Measurements from ENCODE around the gene RALGPS1.

Gene RALGPS1

DNA sequence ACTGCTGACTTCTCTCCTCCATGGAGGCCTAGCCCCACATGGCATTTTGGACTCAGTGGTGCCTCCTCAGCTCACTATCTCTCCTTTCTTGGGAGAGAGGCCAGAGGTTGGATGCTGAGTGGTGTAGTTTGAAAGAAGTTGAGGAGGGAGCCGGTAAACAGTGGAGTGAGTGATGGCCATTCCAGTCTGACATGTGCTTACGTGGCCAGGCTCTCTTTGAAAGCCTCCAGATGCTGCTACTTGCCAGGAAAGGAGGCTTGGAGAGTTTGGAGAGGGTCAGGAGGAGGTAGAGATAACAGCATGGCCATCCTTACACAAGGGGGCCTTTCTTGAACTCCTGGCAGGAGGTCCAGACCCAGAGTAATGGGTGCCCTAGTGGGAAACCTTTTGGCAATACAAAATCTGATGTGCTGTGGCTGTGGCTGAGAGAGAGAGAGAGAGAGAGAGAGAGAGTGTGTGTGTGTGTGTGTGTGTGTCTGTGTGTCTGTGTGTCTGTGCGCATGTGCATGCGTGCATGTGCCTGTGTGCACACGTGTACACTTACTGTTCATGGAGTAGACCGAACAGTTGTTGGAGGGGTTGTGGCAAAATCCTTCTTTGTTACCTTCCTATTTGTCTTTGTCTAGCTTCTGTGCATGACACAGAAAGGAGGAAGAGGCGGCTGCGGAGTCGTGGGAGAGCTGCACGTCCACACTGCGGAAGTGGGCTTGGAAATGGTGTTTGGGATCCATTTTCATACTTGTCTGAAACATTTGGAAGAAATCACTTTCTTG, 37.8 kb downstream of the RALGPS1 start:
- Histone ChIP-seq H3K9me3 (ENCODE audit: control insufficient read depth, insufficient read depth, low read length) (no peaks in the 10 kb centered on the region), H4K20me1 (ENCODE audit: control insufficient read depth, insufficient read depth, low read depth, low read length) (no peaks in the 10 kb centered on the region; the same call in 1 of the 2 replicates), H3K9me2 (replicated peaks; ENCODE audit: control insufficient read depth, low read length) (no peaks in the 10 kb centered on the region), H3K27ac (ENCODE audit: low read depth, low read length) (no peak overlapping the region), H3K36me3 (ENCODE audit: control insufficient read depth, low read length) (no peaks in the 10 kb centered on the region), H3K4me1 (ENCODE audit: control insufficient read depth, low read length) (no peaks in the 10 kb centered on the region), H3F3A (ENCODE audit: control insufficient read depth, insufficient read depth) (no peaks in the 10 kb centered on the region), H3K27me3 (ENCODE audit: control insufficient read depth, low read length) (no peaks in the 10 kb centered on the region), H3K4me2 (ENCODE audit: low read length) (no peak overlapping the region), H3K4me3 (ENCODE audit: low read length) (no peak overlapping the region), H3K79me2 (ENCODE audit: control insufficient read depth, low read length) (no peaks in the 10 kb centered on the region)
- TF ChIP-seq EZH2phosphoT487 (IDR thresholded peaks at IDR 0.05; ENCODE audit: borderline replicate concordance, low read length): no peak
- TF ChIP-seq, protein P1, sequence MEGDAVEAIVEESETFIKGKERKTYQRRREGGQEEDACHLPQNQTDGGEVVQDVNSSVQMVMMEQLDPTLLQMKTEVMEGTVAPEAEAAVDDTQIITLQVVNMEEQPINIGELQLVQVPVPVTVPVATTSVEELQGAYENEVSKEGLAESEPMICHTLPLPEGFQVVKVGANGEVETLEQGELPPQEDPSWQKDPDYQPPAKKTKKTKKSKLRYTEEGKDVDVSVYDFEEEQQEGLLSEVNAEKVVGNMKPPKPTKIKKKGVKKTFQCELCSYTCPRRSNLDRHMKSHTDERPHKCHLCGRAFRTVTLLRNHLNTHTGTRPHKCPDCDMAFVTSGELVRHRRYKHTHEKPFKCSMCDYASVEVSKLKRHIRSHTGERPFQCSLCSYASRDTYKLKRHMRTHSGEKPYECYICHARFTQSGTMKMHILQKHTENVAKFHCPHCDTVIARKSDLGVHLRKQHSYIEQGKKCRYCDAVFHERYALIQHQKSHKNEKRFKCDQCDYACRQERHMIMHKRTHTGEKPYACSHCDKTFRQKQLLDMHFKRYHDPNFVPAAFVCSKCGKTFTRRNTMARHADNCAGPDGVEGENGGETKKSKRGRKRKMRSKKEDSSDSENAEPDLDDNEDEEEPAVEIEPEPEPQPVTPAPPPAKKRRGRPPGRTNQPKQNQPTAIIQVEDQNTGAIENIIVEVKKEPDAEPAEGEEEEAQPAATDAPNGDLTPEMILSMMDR (IDR thresholded peaks at IDR 0.05; ENCODE audit: low read depth, low read length, poor library complexity, severe bottlenecking): no peak

DNA sequence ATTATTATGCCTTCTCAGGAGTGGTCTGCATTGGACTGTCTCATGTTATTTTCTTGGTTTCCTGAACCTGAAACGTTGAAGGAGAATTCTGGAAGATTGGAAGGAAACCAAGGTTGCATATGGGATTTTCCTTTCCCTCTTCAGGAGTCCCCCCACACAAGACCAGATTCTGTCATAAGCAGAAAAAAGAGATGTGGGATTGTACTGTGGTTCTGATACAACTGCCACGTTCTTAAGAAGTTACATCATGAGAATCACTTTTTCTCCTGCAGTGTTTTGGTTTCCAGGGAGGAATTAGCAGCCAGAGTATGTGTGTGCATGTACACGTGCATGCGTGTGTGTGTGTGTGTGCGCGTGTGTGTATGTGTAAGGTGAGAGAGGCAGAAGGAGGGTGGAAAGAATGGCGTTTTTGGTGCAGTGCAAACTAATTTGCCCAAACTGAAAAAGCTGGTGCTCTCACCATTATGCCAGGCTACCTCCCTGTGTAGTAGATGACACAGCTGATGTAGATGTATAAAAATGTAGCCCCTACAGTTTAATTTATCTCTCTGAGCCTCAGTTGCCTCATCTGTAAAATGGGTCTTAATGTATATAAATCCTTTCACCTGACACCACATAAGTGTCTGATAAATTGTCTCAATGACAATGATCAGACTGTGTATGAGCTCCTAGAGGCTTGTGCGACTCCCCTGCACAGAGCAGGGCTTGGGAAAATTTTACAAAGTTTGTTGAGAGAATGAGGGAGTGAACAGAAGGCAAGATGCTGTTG, 38.6 kb downstream of the RALGPS1 start:
- no peaks in the 10 kb centered on the region; the same call in 1 of the 2 replicates for H4K20me1 ChIP-seq (ENCODE audit: control insufficient read depth, insufficient read depth, low read depth, low read length)
- no peaks in the 10 kb centered on the region for H3K79me2 ChIP-seq (ENCODE audit: control insufficient read depth, low read length)
- no peaks in the 10 kb centered on the region for H3K27me3 ChIP-seq (ENCODE audit: control insufficient read depth, low read length)
- no peaks in the 10 kb centered on the region for H3F3A ChIP-seq (ENCODE audit: control insufficient read depth, insufficient read depth)
- no peak overlapping the region for H3K4me2 ChIP-seq (ENCODE audit: low read length)
- H3K9me3 ChIP-seq (ENCODE audit: control insufficient read depth, insufficient read depth, low read length): no peaks in the 10 kb centered on the region
- no peaks in the 10 kb centered on the region for H3K36me3 ChIP-seq (ENCODE audit: control insufficient read depth, low read length)
- no peak overlapping the region for H3K4me3 ChIP-seq (ENCODE audit: low read length)
- H3K9me2 ChIP-seq (replicated peaks; ENCODE audit: control insufficient read depth, low read length): no peaks in the 10 kb centered on the region
- no peak overlapping the region for H3K27ac ChIP-seq (ENCODE audit: low read depth, low read length)
- H3K4me1 ChIP-seq (ENCODE audit: control insufficient read depth, low read length): no peaks in the 10 kb centered on the region
- no peak for TF ChIP-seq EZH2phosphoT487 (IDR thresholded peaks at IDR 0.05; ENCODE audit: borderline replicate concordance, low read length)
- TF ChIP-seq, protein P1 (IDR thresholded peaks at IDR 0.05; ENCODE audit: low read depth, low read length, poor library complexity, severe bottlenecking): no peak

DNA sequence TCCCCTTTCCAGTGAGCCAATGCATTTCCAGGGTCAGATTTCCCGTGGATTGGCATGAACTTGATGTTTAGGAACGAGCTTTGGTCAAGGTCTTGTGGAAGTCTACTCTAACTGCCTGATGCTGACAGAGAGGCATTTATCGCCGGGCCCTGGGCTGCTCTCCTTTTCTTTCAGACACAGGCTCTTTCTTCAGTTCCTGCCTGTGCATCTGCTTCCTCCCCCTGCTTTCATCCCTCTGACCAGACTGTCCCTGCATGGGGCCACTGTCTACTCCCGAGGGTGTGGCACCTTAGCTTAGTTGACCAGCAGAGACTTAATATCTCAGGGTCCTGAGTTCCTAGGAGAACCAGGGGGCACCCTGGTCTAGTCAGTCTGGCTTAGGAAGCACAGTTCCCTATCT, 41.2 kb downstream of the RALGPS1 start:
- no peak for TF ChIP-seq EZH2phosphoT487 (IDR thresholded peaks at IDR 0.05; ENCODE audit: borderline replicate concordance, low read length)
- TF ChIP-seq, protein P1 (IDR thresholded peaks at IDR 0.05; ENCODE audit: low read depth, low read length, poor library complexity, severe bottlenecking): no peak
- Histone ChIP-seq H3K27me3 (ENCODE audit: control insufficient read depth, low read length) (no peaks in the 10 kb centered on the region), H3K9me2 (replicated peaks; ENCODE audit: control insufficient read depth, low read length) (no peaks in the 10 kb centered on the region)

More for the DNA sequence above, 41.2 kb downstream of the RALGPS1 start:
- H4K20me1 ChIP-seq (ENCODE audit: control insufficient read depth, insufficient read depth, low read depth, low read length): no peaks in the 10 kb centered on the region; the same call in 1 of the 2 replicates
- H3K4me3 ChIP-seq (ENCODE audit: low read length): no peak overlapping the region
- H3K36me3 ChIP-seq (ENCODE audit: control insufficient read depth, low read length): no peaks in the 10 kb centered on the region
- no peaks in the 10 kb centered on the region for H3F3A ChIP-seq (ENCODE audit: control insufficient read depth, insufficient read depth)
- no peaks in the 10 kb centered on the region for H3K4me1 ChIP-seq (ENCODE audit: control insufficient read depth, low read length)
- no peak overlapping the region for H3K4me2 ChIP-seq (ENCODE audit: low read length)
- H3K9me3 ChIP-seq (ENCODE audit: control insufficient read depth, insufficient read depth, low read length): no peaks in the 10 kb centered on the region
- H3K79me2 ChIP-seq (ENCODE audit: control insufficient read depth, low read length): no peaks in the 10 kb centered on the region
- H3K27ac ChIP-seq (ENCODE audit: low read depth, low read length): no peak overlapping the region

Data from DOHH2 (cell line).